A549 (cell line): ENCODE measurements around the gene MAML2. TPM values are rescaled to one million over a fixed set of nuclear protein-coding genes. Genes with fewer than 3 reads are reported as not detected.

Experiments used
- ATAC-seq, 2 experiments: fragments of 200-7000 bp in 1 of 2; fragments of >200 bp in 1 of 2; cut with Nextera tagmentation in 1 of 2; cut with Tn5 transposase in 1 of 2; 3 replicates each; pipeline versions ENCODE4 v1.8.0 to v1.9.1; 2018 to 2020; ENCODE audit warnings: mild to moderate bottlenecking in 1 of 2, moderate library complexity in 1 of 2
- CTCF ChIA-PET: fragments of 300-600 bp; sonication (Branson Sonifier 250); formaldehyde crosslinking; extraction: SDS; loops from one replicate; lab custom pipeline; 2021; ENCODE audit warnings: antibody characterized with exemption, inconsistent platforms; lab: Yijun Ruan, JAX
- POLR2A ChIA-PET: fragments of 350-600 bp; formaldehyde crosslinking; extraction: SDS; loops from one replicate; lab custom pipeline; 2021; ENCODE audit warnings: antibody characterized with exemption, inconsistent platforms; lab: Yijun Ruan, JAX
- DNase-seq, 2 experiments: peaks; one replicate each; pipeline versions ENCODE4 v3.0.0 to v3.0.0-alpha.2; 2011 to 2016; ENCODE audit warnings: low read depth in 1 of 2, low spot score in 1 of 2
- FAIRE-seq: peaks from 2 replicates; lab custom pipeline; 2011; peaks lifted over from hg19 to GRCh38; lab: Jason Lieb, UNC
- H3K27ac ChIP-seq, 2 experiments: fragments of >200 bp; sonication (Bioruptor Twin); formaldehyde crosslinking; 3 replicates each; pipeline ENCODE4 v1.5.1; 2016 to 2017
- H3K4me1 ChIP-seq: fragments of >200 bp; sonication (Bioruptor Twin); formaldehyde crosslinking; 3 replicates; pipeline ENCODE4 v1.6.1; 2016
- H3K4me2 ChIP-seq: fragments of >200 bp; sonication (Bioruptor Twin); formaldehyde crosslinking; 3 replicates; pipeline ENCODE4 v1.6.1; 2016
- H3K4me3 ChIP-seq: fragments of >200 bp; sonication (Bioruptor Twin); formaldehyde crosslinking; 3 replicates; pipeline ENCODE4 v1.5.1; 2016
- H3K9me3 ChIP-seq: fragments of >200 bp; sonication (Bioruptor Twin); formaldehyde crosslinking; 3 replicates; pipeline ENCODE4 v1.6.1; 2016
- CHD2 ChIP-seq: fragments of 150-350 bp; IDR thresholded peaks from 2 replicates; pipeline ENCODE4 v1.6.1; 2014; ENCODE audit warnings: low read length; ENCODE audit not compliant: partially characterized antibody
- CTCF ChIP-seq: fragments of >200 bp; sonication (Bioruptor Twin); formaldehyde crosslinking; IDR thresholded peaks from 3 replicates; pipeline ENCODE4 v1.5.1; 2016
- EHF ChIP-seq: fragments of 250-450 bp; sonication (Bioruptor Pico); IDR thresholded peaks from 2 replicates; pipeline ENCODE4 v1.5.0; 2020; ENCODE audit warnings: mild to moderate bottlenecking
- EP300 ChIP-seq, 2 experiments: fragments of >200 bp; sonication (Bioruptor Twin); formaldehyde crosslinking; IDR thresholded peaks; 2 replicates in 1 of 2; 3 replicates in 1 of 2; pipeline ENCODE4 v1.6.1; 2016 to 2017
- FOSB ChIP-seq: fragments of 250-450 bp; sonication (Bioruptor Pico); IDR thresholded peaks from 2 replicates; pipeline ENCODE4 v1.5.0; 2020; ENCODE audit warnings: mild to moderate bottlenecking, moderate library complexity
- FOXS1 ChIP-seq: fragments of 250-450 bp; sonication (Bioruptor Pico); IDR thresholded peaks from 2 replicates; pipeline ENCODE4 v1.5.0; 2020; ENCODE audit warnings: mild to moderate bottlenecking, moderate library complexity
- HES2 ChIP-seq: fragments of >200 bp; sonication (Bioruptor Twin); formaldehyde crosslinking; IDR thresholded peaks from 2 replicates; pipeline ENCODE4 v1.6.1; 2016
- HEYL ChIP-seq: fragments of 250-450 bp; sonication (Bioruptor Pico); IDR thresholded peaks from 2 replicates; pipeline ENCODE4 v1.8.0; 2021; ENCODE audit warnings: mild to moderate bottlenecking, moderate library complexity
- HOXB5 ChIP-seq: fragments of 250-450 bp; sonication (Bioruptor Pico); IDR thresholded peaks from 2 replicates; pipeline ENCODE4 v1.5.0; 2020; ENCODE audit warnings: mild to moderate bottlenecking, moderate library complexity
- JUNB ChIP-seq: fragments of >200 bp; sonication (Bioruptor Twin); formaldehyde crosslinking; IDR thresholded peaks from 2 replicates; pipeline ENCODE4 v1.6.1; 2016
- KDM5A ChIP-seq: fragments of 200-600 bp; sonication (generic); IDR thresholded peaks from 2 replicates; pipeline ENCODE4 v1.6.1; 2016; ENCODE audit warnings: antibody characterized with exemption, mild to moderate bottlenecking
- NFE2L2 ChIP-seq: fragments of 150-350 bp; conservative IDR thresholded peaks from 2 replicates; pipeline ENCODE4 v1.6.1; 2014; ENCODE audit warnings: low read length
- RAD21 ChIP-seq, 2 experiments: fragments of >200 bp in 1 of 2; sonication (Bioruptor Twin) in 1 of 2; formaldehyde crosslinking in 1 of 2; IDR thresholded peaks in 1 of 2; conservative IDR thresholded peaks in 1 of 2; 2 replicates in 1 of 2; 3 replicates in 1 of 2; pipeline ENCODE4 v1.6.1; 2012 to 2018; ENCODE audit warnings: inconsistent platforms in 1 of 2
- RCOR1 ChIP-seq: fragments of 150-350 bp; IDR thresholded peaks from 2 replicates; pipeline ENCODE4 v1.6.1; 2014; ENCODE audit warnings: antibody characterized with exemption, low read length, low read depth
- SMC3 ChIP-seq: fragments of >200 bp; sonication (Bioruptor Twin); formaldehyde crosslinking; IDR thresholded peaks from 3 replicates; pipeline ENCODE4 v1.6.1; 2018; ENCODE audit warnings: inconsistent platforms
- TFCP2L1 ChIP-seq: fragments of 250-450 bp; sonication (Bioruptor Pico); IDR thresholded peaks from 2 replicates; pipeline ENCODE4 v1.5.0; 2021; ENCODE audit warnings: mild to moderate bottlenecking
- ZNF302 ChIP-seq: fragments of 250-450 bp; sonication (Bioruptor Pico); IDR thresholded peaks from 2 replicates; pipeline ENCODE4 v1.9.0; 2021; ENCODE audit warnings: inconsistent platforms, mild to moderate bottlenecking, moderate library complexity
- WGBS: methylation state at CpG from one replicate; pipeline ENCODE4 v1.1.6; 2017; ENCODE audit errors: missing lambda C conversion rate; 5-methylcytosine and 5-hydroxymethylcytosine counted together
- polyA plus RNA-seq, 4 experiments: library from polyadenylated mRNA; depleted of rRNA in 3 of 4; stranded (reverse); fragments of >200 nt; fragmentation: RNase III in 1 of 4; extraction: RNeasy Plus Mini Kit Qiagen cat#74134 plus additional on column Dnase treatment in 1 of 4; gene quantifications; 2 replicates in 3 of 4; 3 replicates in 1 of 4; pipeline ENCODE4 v1.2.3, GENCODE V29; 2011 to 2017
- TF ChIP-seq, protein P1 (sequence below): fragments of 200-600 bp; sonication (generic); IDR thresholded peaks from 2 replicates; pipeline ENCODE4 v1.6.1; 2016; ENCODE audit warnings: antibody characterized with exemption, mild to moderate bottlenecking, moderate library complexity
- TF ChIP-seq, protein P2 (sequence below): IDR thresholded peaks from 2 replicates; pipeline ENCODE4 v1.6.1; 2012; ENCODE audit warnings: low read depth, borderline replicate concordance
- TF ChIP-seq, protein P3 (sequence below): fragments of 250-450 bp; sonication (Bioruptor Pico); IDR thresholded peaks from 2 replicates; pipeline ENCODE4 v1.5.0; 2020; ENCODE audit warnings: low read depth, mild to moderate bottlenecking, moderate library complexity
- TF ChIP-seq, protein P4 (sequence below): fragments of 450-650 bp; IDR thresholded peaks from 2 replicates; pipeline ENCODE4 v1.6.1; 2014; ENCODE audit warnings: antibody characterized with exemption
- TF ChIP-seq, protein P5 (sequence below): IDR thresholded peaks from 2 replicates; pipeline ENCODE4 v1.6.1; 2012

Gene MAML2
- polyA plus RNA-seq, 2 of the 4 experiments (the other 2 are of a cell fraction), result 1.5 to 2.5 TPM

DNA sequence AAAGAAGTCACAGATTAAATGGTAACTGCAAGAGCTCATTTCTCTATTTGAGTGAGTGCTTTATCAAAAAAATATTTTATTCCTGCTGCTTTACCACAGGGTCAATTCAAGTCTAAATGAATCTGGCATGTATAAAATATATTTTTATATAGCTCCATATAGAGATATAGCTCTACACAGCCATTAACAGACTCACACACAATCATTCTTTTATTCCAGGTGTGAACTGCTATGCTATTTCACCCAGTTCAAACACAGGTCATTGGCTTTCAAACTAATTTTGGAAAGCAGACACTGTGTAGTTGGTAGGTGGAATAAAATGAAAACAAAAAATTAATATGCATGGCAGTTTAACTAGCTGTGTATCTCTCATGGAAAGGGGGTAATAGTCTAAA lies 63.1 kb downstream of the MAML2 start (continued):
- TF ChIP-seq, protein P1, sequence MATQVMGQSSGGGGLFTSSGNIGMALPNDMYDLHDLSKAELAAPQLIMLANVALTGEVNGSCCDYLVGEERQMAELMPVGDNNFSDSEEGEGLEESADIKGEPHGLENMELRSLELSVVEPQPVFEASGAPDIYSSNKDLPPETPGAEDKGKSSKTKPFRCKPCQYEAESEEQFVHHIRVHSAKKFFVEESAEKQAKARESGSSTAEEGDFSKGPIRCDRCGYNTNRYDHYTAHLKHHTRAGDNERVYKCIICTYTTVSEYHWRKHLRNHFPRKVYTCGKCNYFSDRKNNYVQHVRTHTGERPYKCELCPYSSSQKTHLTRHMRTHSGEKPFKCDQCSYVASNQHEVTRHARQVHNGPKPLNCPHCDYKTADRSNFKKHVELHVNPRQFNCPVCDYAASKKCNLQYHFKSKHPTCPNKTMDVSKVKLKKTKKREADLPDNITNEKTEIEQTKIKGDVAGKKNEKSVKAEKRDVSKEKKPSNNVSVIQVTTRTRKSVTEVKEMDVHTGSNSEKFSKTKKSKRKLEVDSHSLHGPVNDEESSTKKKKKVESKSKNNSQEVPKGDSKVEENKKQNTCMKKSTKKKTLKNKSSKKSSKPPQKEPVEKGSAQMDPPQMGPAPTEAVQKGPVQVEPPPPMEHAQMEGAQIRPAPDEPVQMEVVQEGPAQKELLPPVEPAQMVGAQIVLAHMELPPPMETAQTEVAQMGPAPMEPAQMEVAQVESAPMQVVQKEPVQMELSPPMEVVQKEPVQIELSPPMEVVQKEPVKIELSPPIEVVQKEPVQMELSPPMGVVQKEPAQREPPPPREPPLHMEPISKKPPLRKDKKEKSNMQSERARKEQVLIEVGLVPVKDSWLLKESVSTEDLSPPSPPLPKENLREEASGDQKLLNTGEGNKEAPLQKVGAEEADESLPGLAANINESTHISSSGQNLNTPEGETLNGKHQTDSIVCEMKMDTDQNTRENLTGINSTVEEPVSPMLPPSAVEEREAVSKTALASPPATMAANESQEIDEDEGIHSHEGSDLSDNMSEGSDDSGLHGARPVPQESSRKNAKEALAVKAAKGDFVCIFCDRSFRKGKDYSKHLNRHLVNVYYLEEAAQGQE, result no peak
- TF ChIP-seq HOXB5 (no peak), NFE2L2 (no peak), FOXS1 (CRISPR knock-in tag) (no peak)

DNA sequence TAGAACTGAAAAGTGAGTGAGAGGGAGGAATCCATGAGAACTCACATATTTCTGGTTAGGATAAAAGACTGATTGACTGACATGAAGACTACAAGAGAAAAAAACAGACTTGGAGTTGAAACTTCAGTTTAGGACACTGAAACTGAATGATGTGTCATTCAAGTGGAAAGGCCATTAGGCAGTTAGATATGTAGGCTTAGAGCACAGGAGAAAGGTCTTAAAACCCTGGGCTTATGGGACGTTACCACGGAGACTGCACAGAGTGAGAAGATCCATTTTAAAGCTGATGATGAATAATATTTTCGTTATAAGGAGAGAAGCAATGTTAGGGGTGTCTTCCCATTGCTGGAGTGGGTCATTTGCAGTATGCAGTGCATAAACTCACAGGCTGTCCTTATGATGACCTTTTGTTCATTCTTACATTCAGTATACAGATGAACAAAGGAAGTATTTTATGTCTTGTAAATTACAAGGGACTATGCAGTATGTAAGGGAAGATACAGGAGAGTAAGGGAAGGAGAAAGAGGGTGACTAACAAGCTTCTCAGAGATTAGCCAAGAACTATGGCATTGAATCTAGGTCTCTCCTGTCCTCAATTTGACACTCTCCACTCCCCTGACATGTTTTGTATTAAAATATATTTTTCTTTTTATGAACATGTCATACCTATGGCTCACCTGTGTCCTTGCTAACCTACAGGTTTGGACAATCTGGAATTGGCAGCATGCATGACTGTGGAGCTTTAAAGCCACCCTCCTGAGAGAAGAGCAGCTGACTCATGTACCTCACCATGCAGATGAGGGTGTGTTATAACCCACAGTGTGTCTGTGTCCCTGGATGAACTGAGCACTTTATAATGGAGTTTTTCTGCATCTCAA lies 63.7 kb downstream of the MAML2 start:
- Histone ChIP-seq H3K9me3 (no peaks in the 10 kb centered on the region), H3K27ac (peak overlapping the region; percentile 9 to 69; a peak in 4 of 6 replicates), H3K4me3 (no peak overlapping the region), H3K4me2 (peak overlapping the region; percentile 55), H3K4me1 (peaks cover 24% of the 10 kb centered on the region)
- ChIA-PET CTCF (interaction anchor here (1.1 to 1.2 kb wide), 2 partner anchors 62 to 224 kb away, joined by 3 read pairs; no protein-coding TSS in a partner anchor), POLR2A (interaction anchor here (1.7 kb wide), 1 partner anchor 28 kb away, joined by 4 read pairs; no protein-coding TSS in a partner anchor)
- WGBS, result 65% methylated on average over 3 of the region's 3 CpGs
- no peak for TF ChIP-seq ZNF302 (CRISPR knock-in tag)
- no peak for TF ChIP-seq RAD21 (conservative IDR thresholded peaks at IDR 0.05 in 1 of 2, IDR thresholded peaks at IDR 0.05 in 1 of 2)
- no peak for TF ChIP-seq HEYL
- TF ChIP-seq, protein P2, sequence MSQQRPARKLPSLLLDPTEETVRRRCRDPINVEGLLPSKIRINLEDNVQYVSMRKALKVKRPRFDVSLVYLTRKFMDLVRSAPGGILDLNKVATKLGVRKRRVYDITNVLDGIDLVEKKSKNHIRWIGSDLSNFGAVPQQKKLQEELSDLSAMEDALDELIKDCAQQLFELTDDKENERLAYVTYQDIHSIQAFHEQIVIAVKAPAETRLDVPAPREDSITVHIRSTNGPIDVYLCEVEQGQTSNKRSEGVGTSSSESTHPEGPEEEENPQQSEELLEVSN, result no peak
- no peak for TF ChIP-seq KDM5A
- no peak for TF ChIP-seq TFCP2L1 (CRISPR knock-in tag)
- no peak for TF ChIP-seq EHF
- FAIRE-seq, result no peak
- no peak for DNase-seq
- ATAC-seq, result peak; percentile 70 to 85; a peak in 5 of 6 replicates

GRCh38 chr11:96278039-96278897 lies 64.7 kb downstream of the MAML2 start:
- POLR2A ChIA-PET, result no interaction called here
- Histone ChIP-seq H3K4me2 (peak overlapping the region; percentile 55; the same call in 2 of the 3 replicates), H3K9me3 (no peaks in the 10 kb centered on the region), H3K4me3 (no peak overlapping the region), H3K4me1 (peaks cover 24% of the 10 kb centered on the region), H3K27ac (peak overlapping the region; percentile 9 to 69; a peak in 4 of 6 replicates)
- DNase-seq, result no peak
- 90% methylated on average over 6 of the region's 6 CpGs for WGBS
- CTCF ChIA-PET, result interaction anchor here (1.2 to 3.5 kb wide), 2 partner anchors 63 to 65 kb away, joined by 3 to 15 read pairs; partner anchors contain the start of gene MAML2
- no peak for ATAC-seq
- FAIRE-seq, result no peak
- TF ChIP-seq, protein P3, sequence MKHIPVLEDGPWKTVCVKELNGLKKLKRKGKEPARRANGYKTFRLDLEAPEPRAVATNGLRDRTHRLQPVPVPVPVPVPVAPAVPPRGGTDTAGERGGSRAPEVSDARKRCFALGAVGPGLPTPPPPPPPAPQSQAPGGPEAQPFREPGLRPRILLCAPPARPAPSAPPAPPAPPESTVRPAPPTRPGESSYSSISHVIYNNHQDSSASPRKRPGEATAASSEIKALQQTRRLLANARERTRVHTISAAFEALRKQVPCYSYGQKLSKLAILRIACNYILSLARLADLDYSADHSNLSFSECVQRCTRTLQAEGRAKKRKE, result no peak
- TF ChIP-seq SMC3 (no peak), RAD21 (conservative IDR thresholded peaks at IDR 0.05 in 1 of 2, IDR thresholded peaks at IDR 0.05 in 1 of 2) (no peak), HES2 (no peak), KDM5A (no peak), FOSB (CRISPR knock-in tag) (no peak), CHD2 (no peak), CTCF (no peak), EHF (no peak), EP300 (IDR thresholded peaks at IDR 0.05) (no peak), RCOR1 (no peak), JUNB (no peak)
- TF ChIP-seq, protein P4, sequence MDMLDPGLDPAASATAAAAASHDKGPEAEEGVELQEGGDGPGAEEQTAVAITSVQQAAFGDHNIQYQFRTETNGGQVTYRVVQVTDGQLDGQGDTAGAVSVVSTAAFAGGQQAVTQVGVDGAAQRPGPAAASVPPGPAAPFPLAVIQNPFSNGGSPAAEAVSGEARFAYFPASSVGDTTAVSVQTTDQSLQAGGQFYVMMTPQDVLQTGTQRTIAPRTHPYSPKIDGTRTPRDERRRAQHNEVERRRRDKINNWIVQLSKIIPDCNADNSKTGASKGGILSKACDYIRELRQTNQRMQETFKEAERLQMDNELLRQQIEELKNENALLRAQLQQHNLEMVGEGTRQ, result no peak
- TF ChIP-seq, protein P5, sequence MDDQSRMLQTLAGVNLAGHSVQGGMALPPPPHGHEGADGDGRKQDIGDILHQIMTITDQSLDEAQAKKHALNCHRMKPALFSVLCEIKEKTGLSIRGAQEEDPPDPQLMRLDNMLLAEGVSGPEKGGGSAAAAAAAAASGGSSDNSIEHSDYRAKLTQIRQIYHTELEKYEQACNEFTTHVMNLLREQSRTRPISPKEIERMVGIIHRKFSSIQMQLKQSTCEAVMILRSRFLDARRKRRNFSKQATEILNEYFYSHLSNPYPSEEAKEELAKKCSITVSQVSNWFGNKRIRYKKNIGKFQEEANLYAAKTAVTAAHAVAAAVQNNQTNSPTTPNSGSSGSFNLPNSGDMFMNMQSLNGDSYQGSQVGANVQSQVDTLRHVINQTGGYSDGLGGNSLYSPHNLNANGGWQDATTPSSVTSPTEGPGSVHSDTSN, result no peak
